CD4-positive, CD25-positive, alpha-beta regulatory T cell (primary cell): ENCODE data around the gene PLEKHG1. TPM values are rescaled to one million over a fixed set of nuclear protein-coding genes. Genes with fewer than 3 reads are reported as not detected.

Experiments used
- ATAC-seq, 2 donors: fragments of 150-1000 bp; cut with Tn5 transposase; one replicate each; pipeline ENCODE4 v1.10.0; 2021; ENCODE audit warnings: low read depth in 2 of 2, moderate number of reproducible peaks in 2 of 2, moderate library complexity in 1 of 2
- DNase-seq, 3 donors: peaks; one replicate each; pipeline versions ENCODE4 v3.0.0 to v3.0.0-alpha.2; 2012 to 2022; ENCODE audit warnings: mixed read lengths in 1 of 3
- H3K27ac ChIP-seq: one replicate; pipeline ENCODE4 v1.7.0; 2013; ENCODE audit warnings: mild to moderate bottlenecking, low read length; ENCODE audit not compliant: insufficient read depth, poor library complexity, severe bottlenecking
- H3K27me3 ChIP-seq: one replicate; pipeline ENCODE4 v1.7.0; 2013; ENCODE audit warnings: low read length; ENCODE audit not compliant: control insufficient read depth, insufficient read depth
- H3K36me3 ChIP-seq: one replicate; pipeline ENCODE4 v1.7.0; 2013; ENCODE audit warnings: mild to moderate bottlenecking, low read length, moderate library complexity; ENCODE audit not compliant: control insufficient read depth, insufficient read depth
- H3K4me1 ChIP-seq: 2 replicates; pipeline ENCODE4 v1.7.0; 2013; ENCODE audit warnings: mild to moderate bottlenecking, low read length; ENCODE audit not compliant: insufficient read depth, control insufficient read depth, poor library complexity, severe bottlenecking
- H3K4me3 ChIP-seq: one replicate; pipeline ENCODE4 v1.7.0; 2013; ENCODE audit warnings: low read depth, mild to moderate bottlenecking, low read length, moderate library complexity
- H3K9me3 ChIP-seq, 2 experiments: 1 replicate in 1 of 2; 2 replicates in 1 of 2; pipeline ENCODE4 v1.7.0; 2013; ENCODE audit warnings: low read length in 2 of 2, mild to moderate bottlenecking in 1 of 2, moderate library complexity in 1 of 2; ENCODE audit not compliant: control insufficient read depth in 2 of 2
- H3K27ac Mint-ChIP-seq, 3 donors: one replicate each; pipeline ENCODE4 v1.8.0; 2020 to 2022; ENCODE audit warnings: mild to moderate bottlenecking in 3 of 3, mixed read lengths in 3 of 3, moderate library complexity in 2 of 3
- H3K27me3 Mint-ChIP-seq: one replicate; pipeline ENCODE4 v1.8.0; 2022; ENCODE audit warnings: mild to moderate bottlenecking, mixed read lengths
- H3K36me3 Mint-ChIP-seq: one replicate; pipeline ENCODE4 v1.8.0; 2020; ENCODE audit warnings: mixed read lengths
- H3K4me1 Mint-ChIP-seq, 4 donors: one replicate each; pipeline ENCODE4 v1.8.0; 2020 to 2022; ENCODE audit warnings: mixed read lengths in 4 of 4, mild to moderate bottlenecking in 1 of 4
- H3K4me3 Mint-ChIP-seq, 4 donors: one replicate each; pipeline ENCODE4 v1.8.0; 2020 to 2022; ENCODE audit warnings: mild to moderate bottlenecking in 4 of 4, mixed read lengths in 4 of 4, moderate library complexity in 3 of 4
- H3K9me3 Mint-ChIP-seq, 7 donors: one replicate each; pipeline ENCODE4 v1.8.0; 2020 to 2022; ENCODE audit warnings: mixed read lengths in 7 of 7, mild to moderate bottlenecking in 3 of 7, moderate library complexity in 2 of 7
- polyA plus RNA-seq, 4 donors: library from polyadenylated mRNA; unstranded; fragments of 300-500 nt; fragmentation: Illumina TruSeq; gene quantifications; one replicate each; pipeline ENCODE4 v1.2.3, GENCODE V29; 2021
- total RNA-seq: library from RNA; stranded (reverse); gene quantifications from one replicate; pipeline ENCODE4 v1.2.3, GENCODE V29; 2022

Gene PLEKHG1
- total and polyA plus RNA-seq, 5 donors from 2014 or later = 1.0 to 29.9 (median 3.2) TPM

DNA sequence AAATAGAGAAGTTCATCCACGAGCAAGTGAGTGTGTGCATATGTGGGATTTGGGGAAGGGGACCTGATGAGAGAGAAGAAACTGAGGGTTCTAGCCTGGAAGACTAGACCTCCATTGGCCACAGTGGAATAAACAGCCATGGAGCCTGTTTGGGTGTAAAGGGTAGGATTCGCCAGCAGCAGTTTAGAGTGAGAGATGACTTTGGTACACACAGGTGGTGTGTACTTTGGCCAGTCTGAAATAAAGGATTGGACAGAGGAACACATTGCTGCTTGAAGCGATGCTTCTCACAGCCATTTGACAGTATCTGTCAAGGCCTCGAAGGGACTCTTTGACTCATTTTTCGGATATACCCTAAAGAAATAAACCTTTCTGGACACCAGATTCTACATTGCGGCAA is 29.2 kb downstream of the PLEKHG1 start:
- H3K27ac ChIP-seq = no peak overlapping the region
- H3K27me3 ChIP-seq = no peaks in the 10 kb centered on the region
- Mint-ChIP-seq H3K9me3 (peaks cover 0 to 2% (median 0%) of the 10 kb centered on the region in 7 donors), H3K27ac (no peak overlapping the region), H3K27me3 (no peaks in the 10 kb centered on the region), H3K36me3 (no peaks in the 10 kb centered on the region), H3K4me1 (peaks cover 7 to 32% (median 25%) of the 10 kb centered on the region in 4 donors), H3K4me3 (no peak overlapping the region)
- no peak overlapping the region for H3K4me3 ChIP-seq
- no peaks in the 10 kb centered on the region for H3K36me3 ChIP-seq
- ATAC-seq (no peak), DNase-seq (no peak)
- H3K4me1 ChIP-seq = peaks cover 28% of the 10 kb centered on the region
- no peaks in the 10 kb centered on the region for H3K9me3 ChIP-seq

DNA sequence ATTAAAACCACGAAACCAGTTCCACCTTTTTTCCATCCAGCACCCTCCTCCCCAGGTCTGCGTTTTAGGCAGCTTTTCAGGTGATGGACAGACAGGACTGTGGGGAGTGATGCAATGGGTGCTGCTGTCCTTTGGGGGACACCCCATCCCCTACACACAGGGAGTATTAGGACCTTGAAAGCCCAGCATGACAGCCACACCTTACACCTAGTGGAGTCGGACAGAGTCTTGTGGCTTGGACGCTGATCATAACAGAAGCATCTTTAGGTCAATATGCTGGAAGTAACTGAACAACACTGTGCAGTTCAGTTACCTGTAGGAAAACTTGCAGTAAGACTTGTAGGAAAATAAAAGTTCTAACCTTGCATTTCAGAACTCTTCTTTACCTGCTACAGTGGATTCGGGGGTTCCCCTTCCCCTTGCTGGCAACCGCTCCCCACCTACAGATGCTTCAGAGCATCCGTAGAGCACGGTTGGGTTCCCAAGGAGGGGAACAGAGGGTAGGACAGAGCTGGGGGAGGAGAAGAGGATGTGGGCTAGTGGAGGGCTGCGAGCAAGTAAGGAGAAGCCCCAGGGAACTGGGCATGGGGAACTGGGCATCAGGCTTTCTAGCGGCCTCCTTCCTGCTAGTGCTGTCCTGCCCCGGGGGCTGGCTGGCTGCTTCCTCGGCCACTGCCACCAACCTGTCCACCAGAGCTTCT is 31.7 kb downstream of the PLEKHG1 start:
- Histone ChIP-seq H3K9me3 (no peaks in the 10 kb centered on the region), H3K4me3 (no peak overlapping the region), H3K4me1 (peaks cover 28% of the 10 kb centered on the region), H3K36me3 (no peaks in the 10 kb centered on the region), H3K27me3 (no peaks in the 10 kb centered on the region), H3K27ac (no peak overlapping the region)
- Mint-ChIP-seq H3K4me1 (peaks cover 19 to 36% (median 23%) of the 10 kb centered on the region in 4 donors), H3K27ac (peak overlapping the region; percentile 74 to 90 (median 79)), H3K36me3 (no peaks in the 10 kb centered on the region), H3K27me3 (no peaks in the 10 kb centered on the region), H3K9me3 (peaks cover 0 to 1% (median 0%) of the 10 kb centered on the region in 7 donors), H3K4me3 (peak overlapping the region in 3 of 4 donors; percentile 59 to 92 (median 79))
- ATAC-seq = peak in 1 of 2 donors; percentile 39
- peak in 1 of 3 donors; percentile 16 for DNase-seq

DNA sequence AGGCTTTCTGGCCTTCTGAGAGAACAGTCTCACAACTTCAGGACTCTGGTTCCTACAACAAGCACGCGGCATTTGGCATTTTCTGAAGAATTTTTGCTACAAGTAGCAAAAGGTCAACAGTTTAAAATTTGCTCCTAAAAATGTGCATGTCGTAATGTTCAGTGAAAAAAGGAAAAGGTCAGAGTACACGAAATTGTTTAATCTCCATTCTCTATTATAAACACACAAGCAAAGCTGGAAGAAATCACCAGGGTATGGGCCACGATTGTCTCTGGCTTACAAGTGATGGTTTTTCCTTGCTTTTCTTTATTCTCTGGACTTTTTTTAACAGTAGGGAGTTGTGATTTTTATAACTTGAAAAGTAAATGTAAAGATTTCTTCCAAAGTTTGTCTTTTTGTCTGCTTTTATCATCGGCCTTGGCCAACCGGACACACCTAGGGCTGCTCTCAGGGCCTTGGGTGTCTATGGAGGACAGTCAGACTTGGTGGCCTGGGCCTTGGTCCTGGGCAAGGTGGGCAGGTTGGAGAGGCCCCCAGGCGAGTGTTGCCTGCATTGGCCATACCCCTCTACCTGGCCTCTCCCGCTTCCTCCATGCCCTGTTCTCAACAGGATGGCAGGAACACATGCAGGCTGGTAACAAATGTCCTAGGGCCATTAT is 32.4 kb downstream of the PLEKHG1 start:
- H3K27me3 Mint-ChIP-seq = no peaks in the 10 kb centered on the region
- peak overlapping the region; percentile 68 to 95 (median 90) for H3K27ac Mint-ChIP-seq
- Histone ChIP-seq H3K9me3 (no peaks in the 10 kb centered on the region), H3K4me3 (peak overlapping the region; percentile 87), H3K27ac (peak overlapping the region; percentile 65), H3K27me3 (no peaks in the 10 kb centered on the region), H3K4me1 (peaks cover 28% of the 10 kb centered on the region), H3K36me3 (no peaks in the 10 kb centered on the region)
- H3K36me3 Mint-ChIP-seq = no peaks in the 10 kb centered on the region
- peaks cover 0 to 1% (median 0%) of the 10 kb centered on the region in 7 donors for H3K9me3 Mint-ChIP-seq
- ATAC-seq (no peak), DNase-seq (no peak)
- H3K4me1 Mint-ChIP-seq = peaks cover 19 to 36% (median 23%) of the 10 kb centered on the region in 4 donors
- peak overlapping the region; percentile 86 to 97 (median 90) for H3K4me3 Mint-ChIP-seq

DNA sequence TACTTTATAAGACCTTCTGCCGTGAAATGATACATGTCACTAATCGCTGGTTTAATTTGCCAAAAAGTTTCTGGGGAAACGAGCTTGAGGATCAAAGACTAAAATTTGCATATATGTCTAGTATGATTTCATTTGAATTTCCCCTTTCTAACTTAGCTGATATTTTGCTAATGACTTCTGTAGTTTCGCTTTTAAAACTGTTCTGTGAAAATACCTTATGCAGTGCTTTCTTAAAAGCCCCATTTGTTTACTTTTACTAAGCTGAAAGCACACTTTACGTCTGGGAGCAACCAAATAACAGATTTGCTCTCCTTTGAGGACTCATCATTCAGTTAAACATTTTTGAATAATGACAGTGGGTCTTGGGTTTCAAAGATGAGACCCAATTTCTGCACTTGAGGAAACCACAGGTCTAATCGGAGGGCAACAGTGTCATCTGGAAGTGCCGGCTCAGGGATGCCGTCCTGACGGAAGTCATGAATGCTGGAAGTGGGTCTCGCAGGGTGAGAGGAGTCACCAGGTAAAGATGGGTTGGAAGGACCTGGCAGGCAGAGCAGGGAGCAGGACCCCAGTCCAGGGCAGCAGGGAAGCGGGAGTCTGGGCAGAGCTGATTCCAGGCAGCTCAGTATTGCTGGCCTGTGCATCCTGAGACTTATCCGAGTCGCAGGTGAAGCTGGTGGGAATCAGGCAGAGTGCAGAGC is 33.2 kb downstream of the PLEKHG1 start:
- peak overlapping the region; percentile 65 for H3K27ac ChIP-seq
- peak; percentile 14 to 33 for ATAC-seq
- peak in 1 of 3 donors; percentile 54 for DNase-seq

DNA sequence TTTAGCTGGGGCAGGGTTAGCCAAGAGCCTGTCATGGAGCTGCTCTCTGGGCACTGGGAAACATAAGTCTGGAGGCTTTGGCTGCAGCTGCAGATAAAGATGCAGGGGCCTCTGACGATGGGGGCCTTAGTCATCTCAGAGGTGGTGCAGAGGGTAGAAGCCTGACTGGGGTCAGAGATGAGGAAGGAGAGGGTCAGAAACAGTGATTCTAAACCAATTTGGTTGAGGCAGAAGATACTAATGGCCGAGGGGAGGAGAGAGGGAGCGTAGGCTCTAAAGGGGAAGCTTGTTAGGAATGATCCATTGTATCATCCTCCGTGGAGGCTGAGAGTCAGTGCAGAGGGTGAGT is 33.8 kb downstream of the PLEKHG1 start:
- H3K4me1 Mint-ChIP-seq = peaks cover 19 to 38% (median 23%) of the 10 kb centered on the region in 4 donors
- peak overlapping the region; percentile 65 for H3K27ac ChIP-seq
- peak overlapping the region; percentile 90 to 96 (median 95) for H3K27ac Mint-ChIP-seq
- no peak for DNase-seq
- peak overlapping the region; percentile 87 for H3K4me3 ChIP-seq
- peak overlapping the region; percentile 86 to 97 (median 90) for H3K4me3 Mint-ChIP-seq
- peaks cover 28% of the 10 kb centered on the region for H3K4me1 ChIP-seq
- peaks cover 0 to 1% (median 0%) of the 10 kb centered on the region in 7 donors for H3K9me3 Mint-ChIP-seq
- H3K36me3 ChIP-seq = no peaks in the 10 kb centered on the region
- H3K36me3 Mint-ChIP-seq = no peaks in the 10 kb centered on the region
- no peaks in the 10 kb centered on the region for H3K27me3 ChIP-seq
- peak in 1 of 2 donors; percentile 18 for ATAC-seq
- no peaks in the 10 kb centered on the region for H3K27me3 Mint-ChIP-seq
- no peaks in the 10 kb centered on the region for H3K9me3 ChIP-seq

More for the DNA sequence above, 33.2 kb downstream of the PLEKHG1 start:
- Mint-ChIP-seq H3K36me3 (no peaks in the 10 kb centered on the region), H3K4me3 (peak overlapping the region; percentile 86 to 97 (median 90)), H3K27ac (peak overlapping the region; percentile 90 to 96 (median 95)), H3K27me3 (no peaks in the 10 kb centered on the region), H3K9me3 (peaks cover 0 to 1% (median 0%) of the 10 kb centered on the region in 7 donors), H3K4me1 (peaks cover 19 to 38% (median 23%) of the 10 kb centered on the region in 4 donors)
- Histone ChIP-seq H3K27me3 (no peaks in the 10 kb centered on the region), H3K4me1 (peaks cover 28% of the 10 kb centered on the region), H3K36me3 (no peaks in the 10 kb centered on the region), H3K9me3 (no peaks in the 10 kb centered on the region), H3K4me3 (peak overlapping the region; percentile 87)

DNA sequence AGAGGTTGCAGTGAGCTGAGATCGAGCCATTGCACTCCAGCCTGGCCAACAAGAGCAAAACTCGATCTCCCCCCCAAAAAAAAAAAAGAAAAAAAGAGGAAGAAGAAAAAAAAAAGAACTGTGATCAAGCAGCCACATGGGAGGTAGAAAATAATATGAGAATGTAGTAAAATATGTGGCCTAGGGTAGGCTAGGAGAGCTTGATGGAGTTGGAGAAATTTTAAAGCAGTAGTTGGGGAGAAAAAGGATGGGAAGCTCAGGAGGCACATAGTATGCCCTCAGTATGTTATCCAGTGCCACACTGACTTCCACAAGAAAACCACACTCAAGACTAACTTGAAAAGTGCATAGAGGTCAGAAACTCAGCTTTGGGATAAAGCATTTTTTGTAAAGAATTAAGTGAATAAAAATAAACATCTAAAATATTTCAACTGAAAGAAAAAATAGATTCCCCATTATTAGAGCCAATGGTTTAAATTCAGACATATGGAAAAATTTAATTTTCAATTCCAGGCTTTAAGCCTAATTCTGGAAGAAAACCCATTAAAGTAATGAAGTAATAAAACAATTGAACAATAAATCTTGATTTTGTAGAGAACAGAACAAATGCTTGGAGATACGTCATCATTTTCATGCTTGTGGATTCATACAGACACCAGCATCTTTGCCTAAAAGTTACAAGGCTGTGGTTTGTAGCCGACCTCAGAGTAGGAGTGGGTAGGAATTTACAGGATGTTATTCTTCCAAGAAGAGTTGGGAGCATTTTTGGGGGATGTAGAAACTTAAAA is 34.7 kb downstream of the PLEKHG1 start:
- peak overlapping the region; percentile 86 to 97 (median 90) for H3K4me3 Mint-ChIP-seq
- peak overlapping the region; percentile 65 for H3K4me3 ChIP-seq
- no peak for DNase-seq

DNA sequence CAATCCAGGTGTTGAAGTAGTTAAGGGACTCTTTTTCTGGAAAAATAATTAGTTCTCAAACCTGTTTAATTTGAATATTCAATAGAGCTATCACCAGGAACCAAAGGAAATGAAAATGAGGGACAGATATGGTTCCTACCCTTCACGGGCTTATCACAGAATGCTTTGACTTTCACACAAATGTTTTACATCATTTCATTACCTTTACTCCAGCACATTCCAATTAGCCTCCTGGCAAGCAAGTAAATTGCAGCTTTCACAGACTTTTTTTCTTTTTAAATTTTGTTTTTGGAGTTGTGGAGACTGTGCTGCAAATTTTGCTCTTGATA is 35.2 kb downstream of the PLEKHG1 start:
- H3K9me3 Mint-ChIP-seq = peaks cover 0 to 1% (median 0%) of the 10 kb centered on the region in 7 donors
- DNase-seq (no peak), ATAC-seq (no peak)
- no peaks in the 10 kb centered on the region for H3K36me3 Mint-ChIP-seq
- peak overlapping the region in 2 of 4 donors; percentile 56 to 92 for H3K4me3 Mint-ChIP-seq
- Histone ChIP-seq H3K27me3 (no peaks in the 10 kb centered on the region), H3K36me3 (no peaks in the 10 kb centered on the region), H3K4me1 (peaks cover 28% of the 10 kb centered on the region), H3K4me3 (peak overlapping the region; percentile 65), H3K27ac (no peak overlapping the region), H3K9me3 (no peaks in the 10 kb centered on the region)
- peaks cover 5% of the 10 kb centered on the region for H3K27me3 Mint-ChIP-seq
- H3K27ac Mint-ChIP-seq = peak overlapping the region in 1 of 3 donors; percentile 45
- peaks cover 19 to 38% (median 23%) of the 10 kb centered on the region in 4 donors for H3K4me1 Mint-ChIP-seq

More for the DNA sequence above, 34.7 kb downstream of the PLEKHG1 start:
- H3K27me3 Mint-ChIP-seq = peaks cover under 1% of the 10 kb centered on the region
- Histone ChIP-seq H3K27me3 (no peaks in the 10 kb centered on the region), H3K9me3 (no peaks in the 10 kb centered on the region), H3K36me3 (no peaks in the 10 kb centered on the region), H3K27ac (peak overlapping the region; percentile 65), H3K4me1 (peaks cover 28% of the 10 kb centered on the region)
- no peak for ATAC-seq
- H3K9me3 Mint-ChIP-seq = peaks cover 0 to 1% (median 0%) of the 10 kb centered on the region in 7 donors
- H3K27ac Mint-ChIP-seq = peak overlapping the region; percentile 88 to 95 (median 90)
- no peaks in the 10 kb centered on the region for H3K36me3 Mint-ChIP-seq
- peaks cover 19 to 38% (median 23%) of the 10 kb centered on the region in 4 donors for H3K4me1 Mint-ChIP-seq
